OCI-LY7 (cell line): ENCODE measurements around the gene PCDHGA1. TPM values are rescaled to one million over a fixed set of nuclear protein-coding genes. Genes with fewer than 3 reads are reported as not detected.

Experiments
- BruUV-seq: library from RNA; stranded (reverse); fragments of 400-500 nt; replicated peaks from 2 replicates; lab custom pipeline; 2021; lab: Mats Ljungman, UMichigan
- CTCF ChIA-PET: fragments of 300-600 bp; sonication (Branson Sonifier 250); formaldehyde crosslinking; loops from one replicate; lab custom pipeline; 2022; ENCODE audit warnings: antibody characterized with exemption; ENCODE audit not compliant: unreplicated experiment; lab: Charles Lee
- POLR2A ChIA-PET: fragments of 300-600 bp; sonication (Branson Sonifier 250); formaldehyde crosslinking; loops from one replicate; lab custom pipeline; 2022; ENCODE audit warnings: antibody characterized with exemption; lab: Charles Lee
- DNase-seq: peaks from one replicate; pipeline ENCODE4 v3.0.0-alpha.2; 2015; ENCODE audit warnings: low spot score
- H2AFZ ChIP-seq: fragments of 200-600 bp; sonication (generic), shearing (Covaris generic); 2 replicates; pipeline ENCODE4 v1.6.1; 2014; ENCODE audit warnings: mild to moderate bottlenecking, antibody characterized with exemption, low read length, moderate library complexity
- H3K27ac ChIP-seq: fragments of 200-600 bp; sonication (generic); 2 replicates; pipeline ENCODE4 v1.5.1; 2014; ENCODE audit warnings: mixed run types, low read depth, mild to moderate bottlenecking, moderate library complexity, low read length, inconsistent platforms; ENCODE audit not compliant: poor library complexity, severe bottlenecking
- H3K36me3 ChIP-seq: fragments of 200-600 bp; sonication (generic); 2 replicates; pipeline ENCODE4 v1.6.1; 2014; ENCODE audit warnings: mild to moderate bottlenecking, antibody characterized with exemption, low read length, moderate library complexity, mixed read lengths; ENCODE audit not compliant: insufficient read depth
- H3K4me1 ChIP-seq: fragments of 200-600 bp; sonication (generic); 2 replicates; pipeline ENCODE4 v1.5.1; 2014; ENCODE audit warnings: mild to moderate bottlenecking, low read length; ENCODE audit not compliant: insufficient read depth, poor library complexity, severe bottlenecking
- H3K4me2 ChIP-seq: fragments of 200-600 bp; sonication (generic); 2 replicates; pipeline ENCODE4 v1.6.1; 2014; ENCODE audit warnings: mild to moderate bottlenecking, low read length
- H3K4me3 ChIP-seq: fragments of 200-600 bp; sonication (generic); 2 replicates; pipeline ENCODE4 v1.5.1; 2014; ENCODE audit warnings: mild to moderate bottlenecking, low read depth, low read length; ENCODE audit not compliant: poor library complexity, severe bottlenecking
- H3K79me2 ChIP-seq: fragments of 200-600 bp; sonication (generic); 2 replicates; pipeline ENCODE4 v1.6.1; 2016; ENCODE audit warnings: low read depth, mild to moderate bottlenecking, low read length, moderate library complexity, mixed read lengths; ENCODE audit not compliant: insufficient read depth
- H3K9me2 ChIP-seq: fragments of 200-600 bp; sonication (generic); 2 replicates; pipeline ENCODE4 v1.6.1; 2016; ENCODE audit warnings: mild to moderate bottlenecking, low read length, mixed read lengths; ENCODE audit not compliant: insufficient read depth
- H3K9me3 ChIP-seq: fragments of 200-600 bp; sonication (generic); 2 replicates; pipeline ENCODE4 v1.6.1; 2014; ENCODE audit warnings: mild to moderate bottlenecking, mixed run types, low read length, mixed read lengths
- H4K20me1 ChIP-seq: fragments of 200-600 bp; sonication (generic); 2 replicates; pipeline ENCODE4 v1.6.1; 2014; ENCODE audit warnings: mild to moderate bottlenecking, antibody characterized with exemption, low read length, moderate library complexity, mixed read lengths; ENCODE audit not compliant: insufficient read depth
- CTCF ChIP-seq: fragments of 200-600 bp; sonication (generic); conservative IDR thresholded peaks from 2 replicates; pipeline ENCODE4 v1.5.1; 2014; ENCODE audit warnings: mild to moderate bottlenecking, antibody characterized with exemption, low read length, moderate library complexity, mixed read lengths
- EZH2phosphoT487 ChIP-seq: fragments of 200-600 bp; sonication (generic); IDR thresholded peaks from 2 replicates; pipeline ENCODE4 v1.6.1; 2018; ENCODE audit warnings: low read depth, borderline replicate concordance, mild to moderate bottlenecking, mixed run types, antibody characterized with exemption, low read length, moderate library complexity, mixed read lengths
- intact Hi-C: fragments of 100-400 bp; cut with micrococcal nuclease; formaldehyde crosslinking; loops from one replicate; pipeline ENCODE4 v1.10.0; 2022; ENCODE audit not compliant: unreplicated experiment
- total RNA-seq, 2 experiments: library from RNA; depleted of rRNA in 1 of 2; stranded (reverse); fragments of >200 nt in 1 of 2; shearing (Covaris generic) in 1 of 2; gene quantifications; 2 replicates each; pipeline ENCODE4 v1.2.3, GENCODE V29; 2014 to 2022

Gene PCDHGA1
- total RNA-seq, 2 experiments from 2014 or later = 1.3 to 1.9 TPM

- Histone ChIP-seq H4K20me1 (no peaks in the 10 kb centered on the region), H2AFZ (no peak overlapping the region), H3K4me2 (no peak overlapping the region), H3K27ac (no peak overlapping the region), H3K9me3 (no peaks in the 10 kb centered on the region), H3K4me1 (no peaks in the 10 kb centered on the region), H3K9me2 (no peaks in the 10 kb centered on the region), H3K79me2 (no peaks in the 10 kb centered on the region), H3K4me3 (no peak overlapping the region), H3K36me3 (peaks cover 73% of the 10 kb centered on the region)
- no peak for DNase-seq
- BruUV-seq = no TSS peak
- ChIA-PET POLR2A (no interaction called here), CTCF (no interaction called here)
- TF ChIP-seq EZH2phosphoT487 (no peak), CTCF (no peak)
- intact Hi-C loops = no loop called here
Observed at GRCh38 chr5:141494761-141495452, 164.6 kb downstream of the PCDHGA1 start.

- Histone ChIP-seq H3K36me3 (peaks cover 69% of the 10 kb centered on the region), H3K9me3 (no peaks in the 10 kb centered on the region), H3K79me2 (no peaks in the 10 kb centered on the region), H3K27ac (no peak overlapping the region), H3K4me2 (no peak overlapping the region), H3K4me3 (no peak overlapping the region), H4K20me1 (no peaks in the 10 kb centered on the region), H3K9me2 (no peaks in the 10 kb centered on the region), H2AFZ (no peak overlapping the region), H3K4me1 (no peaks in the 10 kb centered on the region)
- no TSS peak for BruUV-seq
- DNase-seq = no peak
- TF ChIP-seq CTCF = no peak
- TF ChIP-seq EZH2phosphoT487 = no peak
- intact Hi-C loops = no loop called here
- CTCF ChIA-PET = no interaction called here
- POLR2A ChIA-PET = no interaction called here
Observed at GRCh38 chr5:141495453-141495811, 165.1 kb downstream of the PCDHGA1 start.

GRCh38 chr5:141496038-141496437, 165.7 kb downstream of the PCDHGA1 start:
- ChIA-PET POLR2A (interaction anchor here (2.1 kb wide), 1 partner anchor 18 kb away, joined by 6 read pairs; no protein-coding TSS in a partner anchor), CTCF (no interaction called here)
- Histone ChIP-seq H3K4me2 (no peak overlapping the region), H3K27ac (no peak overlapping the region), H2AFZ (no peak overlapping the region), H3K9me2 (no peaks in the 10 kb centered on the region), H3K9me3 (no peaks in the 10 kb centered on the region), H3K4me1 (no peaks in the 10 kb centered on the region), H4K20me1 (no peaks in the 10 kb centered on the region), H3K79me2 (no peaks in the 10 kb centered on the region), H3K4me3 (no peak overlapping the region), H3K36me3 (peaks cover 67% of the 10 kb centered on the region)
- no peak for DNase-seq
- intact Hi-C loops = no loop called here
- TF ChIP-seq EZH2phosphoT487 = no peak
- no peak for TF ChIP-seq CTCF
- no TSS peak for BruUV-seq
